Stimulated activated CD4-positive, alpha-beta T cell treated with anti-CD3 and anti-CD28 coated beads, TNF-alpha, amount 100 ng/mL, for 1 hour (primary cell): ENCODE results near the gene MOCS2.
"Not testable (repeated sequence)": the region's sequence is repeated elsewhere in the genome, so short reads cannot be mapped to it uniquely, and the experiment has no call there.

Source experiments
- DNase-seq, 3 donors: peaks; one replicate each; pipeline ENCODE4 v3.0.0-alpha.2; 2020; ENCODE audit warnings: low read depth in 3 of 3, low spot score in 1 of 3

MOCS2 gene

GRCh38 chr5:53109443-53110127, at the start of gene MOCS2:
MOCS2 (minus strand) TSS chr5:53109757; CDS start chr5:53107174, 2,583 bp downstream.
- DNase-seq, result peak; percentile 76 to 84 (median 79)

- no peak for DNase-seq
Measured at GRCh38 chr5:53151713-53152458, 42.3 kb upstream of the MOCS2 start.

GRCh38 chr5:53133020-53133419, 23.5 kb upstream of the MOCS2 start:
- DNase-seq, result no peak

GRCh38 chr5:53130266-53130665, 20.7 kb upstream of the MOCS2 start:
- no peak for DNase-seq

GRCh38 chr5:53128481-53128880, 18.9 kb upstream of the MOCS2 start:
- no peak for DNase-seq

- no peak for DNase-seq
Measured at GRCh38 chr5:53127107-53127506, 17.6 kb upstream of the MOCS2 start.

GRCh38 chr5:53126521-53126920, 17.0 kb upstream of the MOCS2 start:
- no peak for DNase-seq

GRCh38 chr5:53123702-53124101, 14.1 kb upstream of the MOCS2 start:
- DNase-seq, result no peak

- DNase-seq, result no peak
Measured at GRCh38 chr5:53120165-53120564, 10.6 kb upstream of the MOCS2 start.

GRCh38 chr5:53118879-53119278, 9.3 kb upstream of the MOCS2 start:
- no peak for DNase-seq

- no peak for DNase-seq
Measured at GRCh38 chr5:53116597-53116996, 7.0 kb upstream of the MOCS2 start.

- no peak for DNase-seq
Measured at GRCh38 chr5:53114988-53115387, 5.4 kb upstream of the MOCS2 start.

GRCh38 chr5:53113947-53114346, 4.4 kb upstream of the MOCS2 start:
- DNase-seq, result no peak

GRCh38 chr5:53112909-53113308, 3.4 kb upstream of the MOCS2 start:
- no peak for DNase-seq

- DNase-seq, result not testable (repeated sequence)
Measured at GRCh38 chr5:53112307-53112706, 2.8 kb upstream of the MOCS2 start.

GRCh38 chr5:53111139-53111538, 1.6 kb upstream of the MOCS2 start:
- DNase-seq, result no peak

GRCh38 chr5:53110156-53110555, 599 bp upstream of the MOCS2 start:
- DNase-seq, result no peak

- DNase-seq, result no peak
Measured at GRCh38 chr5:53109056-53109442, 508 bp downstream of the MOCS2 start.

GRCh38 chr5:53105611-53106300, 3.8 kb downstream of the MOCS2 start:
- no peak for DNase-seq

GRCh38 chr5:53100606-53101005, 9.0 kb downstream of the MOCS2 start:
- DNase-seq, result no peak

- DNase-seq, result no peak
Measured at GRCh38 chr5:53099546-53099945, 10.0 kb downstream of the MOCS2 start.

- peak; percentile 32 to 46 (median 32) for DNase-seq
Measured at GRCh38 chr5:53095931-53096525, 13.5 kb downstream of the MOCS2 start.
